D721Med (cell line): Measurements from ENCODE around the gene CEBPG.

Experiments
- DNase-seq: peaks from one replicate; pipeline ENCODE4 v3.0.0; 2011; ENCODE audit warnings: low spot score; ENCODE audit not compliant: insufficient read length
- FAIRE-seq: peaks from 2 replicates; lab custom pipeline; 2011; peaks lifted over from hg19 to GRCh38; lab: Jason Lieb, UNC
- CTCF ChIP-seq: IDR thresholded peaks from 2 replicates; pipeline ENCODE4 v1.5.1; 2012; ENCODE audit warnings: mild to moderate bottlenecking, control low read depth; ENCODE audit not compliant: insufficient read depth; ENCODE audit errors: missing control alignments

CEBPG gene

GRCh38 chr19:33407140-33407551, 33.6 kb downstream of the CEBPG start:
- DNase-seq (no peak), FAIRE-seq (no peak)
- no peak for TF ChIP-seq CTCF

GRCh38 chr19:33407716-33408115, 34.2 kb downstream of the CEBPG start:
- FAIRE-seq (no peak), DNase-seq (no peak)
- TF ChIP-seq CTCF = no peak

- TF ChIP-seq CTCF = no peak
- DNase-seq (no peak), FAIRE-seq (no peak)
These were observed 34.6 kb downstream of the CEBPG start for GRCh38 chr19:33408116-33408515.

GRCh38 chr19:33408538-33409434, 35.3 kb downstream of the CEBPG start:
- no peak for TF ChIP-seq CTCF
- FAIRE-seq = no peak
- DNase-seq = no peak

- no peak for DNase-seq
- no peak for FAIRE-seq
- TF ChIP-seq CTCF = no peak
These were observed 36.6 kb downstream of the CEBPG start for GRCh38 chr19:33409906-33410685.

- no peak for FAIRE-seq
- TF ChIP-seq CTCF = no peak
- no peak for DNase-seq
These were observed 37.4 kb downstream of the CEBPG start for GRCh38 chr19:33410915-33411401.
